OCI-LY3 (cell line): Measurements from ENCODE around the gene VTI1A.

Experiments
- H2AFZ ChIP-seq: fragments of 200-600, 300-600 bp; shearing (Covaris generic); 2 replicates; pipeline ENCODE4 v1.6.0; 2014; ENCODE audit warnings: antibody characterized with exemption, low read depth, low read length
- H3K27ac ChIP-seq: fragments of 200-600, 300-600 bp; sonication (generic); 2 replicates; pipeline ENCODE4 v1.5.1; 2014; ENCODE audit warnings: mild to moderate bottlenecking, low read length, moderate library complexity, mixed read lengths
- H3K27me3 ChIP-seq: fragments of 200-600, 300-600 bp; sonication (generic); 2 replicates; pipeline ENCODE4 v1.6.1; 2014; ENCODE audit warnings: low read depth, low read length, mixed read lengths
- H3K36me3 ChIP-seq: fragments of 200-600, 300-600 bp; sonication (generic); replicated peaks from 2 replicates; pipeline ENCODE3; 2014; ENCODE audit warnings: low read depth, low read length, mixed read lengths
- H3K4me1 ChIP-seq: fragments of 300-600, 200-600 bp; sonication (generic); 2 replicates; pipeline ENCODE4 v1.6.1; 2014; ENCODE audit warnings: low read length, mixed read lengths
- H3K4me2 ChIP-seq: fragments of 200-600, 300-600 bp; sonication (generic); 2 replicates; pipeline ENCODE4 v1.6.1; 2014; ENCODE audit warnings: low read length, mixed read lengths
- H3K4me3 ChIP-seq: fragments of 300-600, 200-600 bp; sonication (generic); 2 replicates; pipeline ENCODE4 v1.5.1; 2014; ENCODE audit warnings: antibody characterized with exemption, mild to moderate bottlenecking, low read length, moderate library complexity
- H3K79me2 ChIP-seq: fragments of 300-600, 200-600 bp; shearing (Covaris generic); 2 replicates; pipeline ENCODE4 v1.6.1; 2014; ENCODE audit warnings: mild to moderate bottlenecking, low read length, mixed read lengths
- H3K9ac ChIP-seq: fragments of 300-600, 200-600 bp; shearing (Covaris generic); 2 replicates; pipeline ENCODE4 v1.6.0; 2014; ENCODE audit warnings: mild to moderate bottlenecking, low read length, moderate library complexity
- H3K9me3 ChIP-seq: fragments of 200-600, 300-600 bp; shearing (Covaris generic); 2 replicates; pipeline ENCODE4 v1.6.1; 2014; ENCODE audit warnings: low read length, mixed read lengths; ENCODE audit not compliant: insufficient read depth
- H4K20me1 ChIP-seq: fragments of 200-600, 300-600 bp; sonication (generic); 2 replicates; pipeline ENCODE4 v1.6.1; 2016; ENCODE audit warnings: low read length, mixed read lengths; ENCODE audit not compliant: insufficient read depth
- CTCF ChIP-seq: fragments of 200-600, 300-600 bp; sonication (generic); IDR thresholded peaks from 2 replicates; pipeline ENCODE4 v1.5.1; 2014; ENCODE audit warnings: antibody characterized with exemption, low read length, low read depth
- EZH2phosphoT487 ChIP-seq: fragments of 200-600 bp; shearing (Covaris generic); IDR thresholded peaks from 2 replicates; pipeline ENCODE4 v1.6.1; 2018; ENCODE audit warnings: antibody characterized with exemption, mixed run types, low read depth

VTI1A gene

GRCh38 chr10:112784022-112784461 lies 337.0 kb downstream of the VTI1A start:
- Histone ChIP-seq H4K20me1 (no peaks in the 10 kb centered on the region), H3K27me3 (no peaks in the 10 kb centered on the region), H3K4me2 (no peak overlapping the region), H3K27ac (no peak overlapping the region), H3K36me3 (no peaks in the 10 kb centered on the region), H3K79me2 (no peaks in the 10 kb centered on the region), H2AFZ (no peak overlapping the region), H3K9ac (no peak overlapping the region), H3K4me3 (no peak overlapping the region), H3K9me3 (no peaks in the 10 kb centered on the region), H3K4me1 (no peaks in the 10 kb centered on the region)
- no peak for TF ChIP-seq EZH2phosphoT487
- no peak for TF ChIP-seq CTCF

- Histone ChIP-seq H3K9me3 (no peaks in the 10 kb centered on the region), H2AFZ (no peak overlapping the region), H4K20me1 (no peaks in the 10 kb centered on the region), H3K27me3 (no peaks in the 10 kb centered on the region), H3K4me2 (no peak overlapping the region), H3K4me3 (no peak overlapping the region), H3K79me2 (no peaks in the 10 kb centered on the region), H3K9ac (no peak overlapping the region), H3K4me1 (no peaks in the 10 kb centered on the region), H3K27ac (no peak overlapping the region), H3K36me3 (no peaks in the 10 kb centered on the region)
- TF ChIP-seq CTCF: no peak
- no peak for TF ChIP-seq EZH2phosphoT487
Measured at GRCh38 chr10:112785089-112785488, 338.1 kb downstream of the VTI1A start.

GRCh38 chr10:112789248-112789647 lies 342.2 kb downstream of the VTI1A start:
- H3K27me3 ChIP-seq: no peaks in the 10 kb centered on the region
- no peak overlapping the region for H3K9ac ChIP-seq
- H3K36me3 ChIP-seq: no peaks in the 10 kb centered on the region
- no peaks in the 10 kb centered on the region for H3K79me2 ChIP-seq
- no peak overlapping the region for H3K4me3 ChIP-seq
- no peaks in the 10 kb centered on the region for H3K4me1 ChIP-seq
- TF ChIP-seq EZH2phosphoT487 (no peak), CTCF (no peak)
- H3K27ac ChIP-seq: no peak overlapping the region
- no peaks in the 10 kb centered on the region for H4K20me1 ChIP-seq
- no peak overlapping the region for H2AFZ ChIP-seq
- no peak overlapping the region for H3K4me2 ChIP-seq
- H3K9me3 ChIP-seq: no peaks in the 10 kb centered on the region

- Histone ChIP-seq H3K4me2 (no peak overlapping the region), H3K4me3 (no peak overlapping the region), H2AFZ (no peak overlapping the region), H3K79me2 (no peaks in the 10 kb centered on the region), H3K36me3 (no peaks in the 10 kb centered on the region), H3K27ac (no peak overlapping the region), H3K4me1 (no peaks in the 10 kb centered on the region), H4K20me1 (no peaks in the 10 kb centered on the region), H3K9ac (no peak overlapping the region), H3K27me3 (no peaks in the 10 kb centered on the region), H3K9me3 (no peaks in the 10 kb centered on the region)
- TF ChIP-seq CTCF: no peak
- no peak for TF ChIP-seq EZH2phosphoT487
Measured at GRCh38 chr10:112790030-112790429, 343.0 kb downstream of the VTI1A start.
